GM19035 (cell line): ENCODE data around the gene KANSL3.
A peak's percentile ranks its signal among the peaks of the same experiment; 100 is the strongest.
"Not testable (repeated sequence)": the region's sequence is repeated elsewhere in the genome, so short reads cannot be mapped to it uniquely, and the experiment has no call there.

Source experiments
- ATAC-seq: cut with Tn5 transposase; IDR thresholded peaks from one replicate; pipeline ENCODE4 v1.9.1; 2021; ENCODE audit not compliant: unreplicated experiment

The KANSL3 gene

DNA sequence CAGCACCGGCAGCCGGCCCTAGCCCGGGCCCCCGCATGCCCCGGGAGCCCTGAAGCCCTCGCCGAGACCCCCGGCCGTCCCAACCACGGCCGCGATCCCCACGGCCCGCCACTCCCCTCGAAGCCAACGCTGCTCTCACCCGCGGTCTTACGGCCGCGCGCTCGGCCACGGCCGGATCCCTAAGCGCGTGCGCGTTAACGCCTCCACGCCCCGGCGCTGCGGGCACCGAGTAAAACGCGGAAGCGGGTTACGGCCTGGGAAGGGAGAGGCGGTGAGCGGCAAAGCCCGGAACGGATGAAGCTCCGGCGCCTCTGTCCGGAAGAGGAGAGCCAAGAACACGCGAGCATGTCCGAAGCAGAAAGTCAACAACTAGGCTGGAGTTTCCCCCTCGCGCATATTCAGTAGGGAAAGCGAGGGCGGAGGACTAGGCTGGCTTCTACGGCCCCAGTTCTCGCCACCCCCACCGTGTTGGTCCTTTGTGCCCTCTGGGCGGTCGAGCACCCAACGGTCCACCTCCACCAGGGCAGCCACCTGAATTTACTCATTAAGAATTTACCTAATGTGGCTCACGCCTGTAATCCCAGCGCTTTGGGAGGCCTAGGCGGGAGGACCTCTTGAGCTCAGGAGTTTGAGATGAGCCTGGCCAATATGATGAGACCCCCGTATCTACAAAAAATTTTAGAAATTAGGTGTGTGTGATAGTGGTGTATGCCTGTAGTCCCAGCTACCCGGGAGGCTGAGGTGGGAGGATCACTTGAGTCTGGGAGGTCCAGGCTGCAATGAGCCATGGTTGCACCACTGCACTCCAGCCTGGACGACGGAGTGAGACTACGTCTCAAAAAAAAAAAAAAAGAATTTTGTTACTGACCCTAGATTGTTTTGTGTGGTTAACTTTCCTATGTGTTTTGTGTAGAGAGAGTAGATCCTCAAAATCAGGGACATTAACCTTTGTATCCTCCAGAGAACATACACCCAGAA lies at the start of gene KANSL3:
Gene KANSL3 (minus strand): TSS at position 169 of the 978 bp plus-strand sequence. CDS start 1,177 bp downstream, outside the sequence.
- ATAC-seq = peak; percentile 79

GRCh38 chr2:96687266-96687665 lies 49.2 kb upstream of the KANSL3 start:
- ATAC-seq = no peak

- no peak for ATAC-seq
Observed at GRCh38 chr2:96685577-96686459, 47.7 kb upstream of the KANSL3 start.

DNA sequence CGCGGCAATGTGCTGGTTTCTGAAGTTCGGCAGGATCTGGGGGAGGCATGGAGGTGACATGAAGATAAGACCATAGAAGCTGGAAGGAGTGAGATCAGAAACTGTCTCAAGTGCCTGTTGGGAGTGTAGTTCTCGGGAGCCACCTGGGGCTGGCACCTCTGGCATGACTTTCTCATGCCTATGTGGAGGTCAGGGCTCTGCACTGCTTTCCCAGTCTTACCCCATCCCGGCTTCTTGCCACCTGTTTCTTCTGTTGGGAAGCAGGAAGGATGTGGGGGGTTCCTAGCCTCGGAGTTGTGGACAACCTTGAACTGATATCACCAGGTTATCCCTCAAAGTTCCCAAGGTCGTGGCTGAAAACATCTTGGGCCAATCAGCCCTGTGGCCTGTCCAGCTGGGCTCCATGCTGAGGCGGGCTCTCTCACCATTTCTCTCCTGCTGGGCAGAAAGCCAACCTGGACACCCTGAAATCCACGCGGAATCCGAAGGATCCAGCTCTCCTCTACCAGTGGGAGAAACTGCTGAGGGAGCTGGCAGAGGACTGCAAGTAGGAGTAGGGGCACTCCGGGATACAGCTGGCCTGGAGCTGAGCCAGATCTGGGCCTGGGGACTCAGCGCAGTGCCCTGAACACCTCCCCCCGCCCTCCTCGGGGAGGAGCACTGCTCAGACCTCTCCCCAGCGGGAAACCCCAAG lies 46.9 kb upstream of the KANSL3 start:
- ATAC-seq = no peak

DNA sequence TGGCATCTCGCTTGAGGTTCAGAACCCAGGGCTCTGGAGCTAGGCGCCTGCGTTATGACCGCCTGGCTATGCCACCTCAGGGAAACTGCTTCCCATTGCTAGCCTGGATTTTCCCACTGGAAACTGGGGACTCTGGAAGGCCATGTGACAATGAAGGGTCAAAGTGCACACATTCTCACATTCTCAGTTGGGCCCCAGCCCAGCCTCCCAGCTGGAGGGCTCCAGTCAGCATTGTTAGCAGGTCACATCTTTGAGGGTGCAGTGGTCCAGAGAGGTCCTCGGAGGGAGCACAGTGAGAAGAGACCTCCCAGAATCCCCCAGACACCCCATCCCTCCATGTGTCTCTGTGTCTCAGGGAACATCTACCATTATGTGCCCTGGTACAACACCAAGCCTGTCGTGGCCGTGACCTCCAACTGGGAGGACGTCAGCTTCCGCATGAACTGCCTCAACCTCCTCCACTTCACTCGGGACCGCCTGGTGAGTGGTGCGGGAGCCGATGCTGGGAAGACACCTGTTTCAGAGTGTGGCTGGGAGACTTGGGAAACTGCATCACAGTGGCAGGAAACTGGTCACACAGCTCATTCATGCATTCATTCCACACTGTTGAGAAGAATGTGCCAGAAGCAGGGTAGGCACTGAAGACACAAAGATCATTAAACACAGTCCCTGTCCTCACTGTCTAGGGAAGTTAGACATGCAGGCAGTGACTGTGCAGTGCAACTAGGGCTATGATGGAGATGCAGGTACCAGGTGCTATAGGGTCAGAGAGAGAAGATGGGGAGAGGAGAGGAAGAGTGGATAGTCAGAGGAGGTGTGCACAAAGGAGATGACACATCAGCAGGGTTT lies 46.1 kb upstream of the KANSL3 start:
- no peak for ATAC-seq

DNA sequence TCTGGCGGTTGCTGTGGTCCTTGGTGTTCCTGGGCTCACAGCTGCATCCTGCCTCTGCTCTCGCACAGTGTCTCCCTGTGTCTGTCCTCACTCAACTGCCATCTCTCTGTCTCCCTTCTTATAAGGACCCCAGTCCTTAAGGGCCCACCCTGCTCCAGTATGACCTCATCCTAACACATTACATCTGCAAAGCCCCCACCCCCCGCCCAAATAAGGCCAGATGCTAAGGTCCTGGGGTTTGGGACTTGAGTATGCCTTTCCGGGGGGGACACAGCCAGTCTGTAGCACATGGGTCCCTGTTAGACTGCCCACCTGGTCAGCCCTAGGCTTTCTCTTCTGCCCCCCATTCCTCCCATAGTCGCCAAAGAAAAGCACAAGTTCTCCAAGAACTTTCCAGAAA lies 45.2 kb upstream of the KANSL3 start:
- ATAC-seq = no peak

DNA sequence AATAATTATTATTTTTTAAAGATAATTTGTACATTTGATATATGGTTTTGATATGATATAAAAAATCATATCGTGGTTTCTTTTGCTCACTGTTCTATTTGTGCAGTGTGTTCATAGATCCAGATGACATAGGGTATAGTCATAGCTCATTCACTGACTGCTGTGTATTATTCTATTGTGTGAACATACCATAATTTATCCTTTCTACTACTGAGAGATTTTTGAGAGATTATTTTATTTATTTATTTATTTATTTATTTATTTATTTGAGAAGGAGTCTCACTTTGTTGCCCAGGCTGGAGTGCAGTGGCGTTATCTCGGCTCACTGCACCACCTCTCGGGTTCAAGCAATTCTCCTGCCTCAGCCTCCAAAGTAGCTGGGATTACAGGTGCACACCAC lies 43.4 kb upstream of the KANSL3 start:
- ATAC-seq = no peak

DNA sequence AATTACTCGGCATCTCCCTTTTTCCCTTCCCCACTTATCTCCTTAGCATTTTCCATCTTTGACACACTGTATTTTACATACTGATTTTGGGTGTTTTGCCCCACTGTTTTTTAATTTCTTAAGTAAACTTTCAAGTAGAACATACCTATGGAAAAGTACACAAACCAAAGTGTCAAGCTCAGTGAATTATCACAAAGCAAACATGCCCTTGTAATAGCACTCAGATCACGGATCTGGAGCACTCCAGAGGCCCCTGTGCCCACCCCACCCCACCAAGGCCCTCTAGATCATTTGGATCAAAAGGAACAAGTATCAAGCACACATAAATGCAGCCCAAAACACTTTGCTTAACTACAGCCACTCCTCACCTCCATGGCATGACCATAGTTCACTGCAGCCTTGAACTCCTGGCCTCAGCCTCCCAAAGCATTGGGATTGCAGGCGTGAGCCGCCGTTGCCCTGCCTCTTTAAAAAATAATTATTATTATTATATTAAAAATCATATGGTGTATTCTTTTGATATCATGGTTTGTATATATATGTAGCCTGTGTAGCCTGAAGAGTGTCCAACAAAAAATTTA lies 42.5 kb upstream of the KANSL3 start:
- no peak for ATAC-seq

DNA sequence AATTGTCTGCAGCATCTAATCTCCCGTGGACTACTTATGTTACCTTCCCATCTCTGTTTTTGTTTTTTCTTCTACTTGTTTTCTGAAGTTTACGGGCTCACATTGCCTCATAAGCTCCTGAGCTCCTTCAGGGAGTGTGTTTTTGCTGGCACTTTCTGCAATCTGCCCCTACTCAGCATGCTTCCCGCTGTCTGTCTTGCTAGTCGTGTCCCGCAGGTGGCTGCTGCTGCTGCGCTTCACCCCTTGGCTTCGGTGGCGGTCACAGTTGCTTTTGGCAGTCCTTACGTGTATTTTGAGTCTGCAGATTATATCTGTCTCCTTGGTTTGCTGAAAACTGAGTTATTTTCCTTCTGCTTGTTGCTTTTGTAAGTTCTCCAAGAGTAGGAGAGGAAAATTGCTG lies 41.7 kb upstream of the KANSL3 start:
- no peak for ATAC-seq

DNA sequence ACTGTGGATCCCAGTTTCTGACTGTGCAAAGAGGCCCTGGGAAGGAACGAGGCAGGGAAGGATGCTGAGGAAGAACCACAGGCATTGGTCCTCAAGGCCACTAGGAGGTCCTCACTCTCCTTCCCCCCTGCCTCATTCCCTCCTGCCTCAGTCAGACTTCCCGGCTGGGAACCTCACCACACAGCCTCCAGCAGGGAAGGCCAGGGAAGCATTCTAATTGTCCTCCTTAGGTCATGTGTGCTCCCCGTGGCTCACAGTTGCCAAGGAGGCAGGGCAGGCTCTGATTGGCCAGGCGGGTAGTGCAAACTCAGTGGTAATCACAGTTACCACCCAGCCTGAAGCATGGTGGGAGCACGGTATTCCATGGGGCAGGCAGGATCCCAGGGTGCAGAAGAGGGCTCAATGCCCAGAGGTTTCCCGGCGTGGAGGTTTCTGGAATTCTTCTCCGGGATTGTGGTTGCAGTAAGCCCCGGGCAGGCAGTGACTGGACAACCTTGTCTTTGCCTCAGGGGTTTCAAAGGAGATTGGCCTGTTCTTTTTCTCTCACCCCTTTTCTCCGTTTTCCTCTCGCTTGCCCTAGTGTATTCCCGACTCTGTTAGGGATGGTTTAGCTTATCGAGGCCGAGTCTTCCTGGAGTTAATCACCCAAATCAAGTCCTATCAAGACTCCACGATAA lies 31.6 kb upstream of the KANSL3 start:
- no peak for ATAC-seq

DNA sequence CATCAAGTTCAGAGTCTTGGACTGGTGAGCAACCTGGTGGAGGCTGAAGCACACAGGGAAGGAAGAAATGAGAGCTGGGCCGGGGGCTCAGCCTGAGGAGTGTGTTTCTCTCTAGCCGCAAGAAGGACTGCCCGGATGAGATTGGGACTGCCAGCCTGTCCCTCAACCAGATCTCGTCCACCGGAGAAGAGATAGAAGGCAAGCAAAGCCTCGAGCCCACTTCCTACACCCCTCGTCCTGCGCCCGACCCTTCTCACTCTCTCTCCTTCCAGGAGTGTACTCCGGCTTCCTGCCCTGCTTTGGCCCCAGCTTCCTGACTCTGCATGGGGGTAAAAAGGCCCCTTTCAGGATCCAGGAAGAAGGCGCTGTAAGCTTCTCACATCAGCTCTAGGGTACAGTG lies 30.7 kb upstream of the KANSL3 start:
- ATAC-seq = no peak

DNA sequence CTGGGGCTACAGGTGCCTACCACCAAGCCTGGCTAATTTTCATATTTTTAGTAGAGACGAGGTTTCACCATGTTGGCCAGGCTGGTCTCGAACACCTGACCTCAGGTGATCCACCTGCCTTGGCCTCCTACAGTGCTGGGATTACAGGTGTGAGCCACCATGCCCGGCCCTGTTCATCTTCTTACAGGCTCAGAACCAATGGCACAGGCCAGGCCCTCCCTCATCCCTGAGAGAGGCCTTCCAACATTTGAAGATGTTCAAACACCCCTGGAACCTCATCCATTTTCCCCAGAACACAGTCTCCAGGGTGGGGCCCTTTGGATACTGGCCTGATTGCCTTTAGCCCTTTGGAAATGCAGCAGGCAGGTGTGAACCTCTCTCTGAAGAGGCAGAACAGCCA lies 27.6 kb upstream of the KANSL3 start:
- ATAC-seq = not testable (repeated sequence)

GRCh38 chr2:96665083-96665569 lies 27.0 kb upstream of the KANSL3 start:
- no peak for ATAC-seq

GRCh38 chr2:96664366-96664925 lies 26.3 kb upstream of the KANSL3 start:
- no peak for ATAC-seq

GRCh38 chr2:96663829-96664228 lies 25.7 kb upstream of the KANSL3 start:
- no peak for ATAC-seq

- no peak for ATAC-seq
Observed at GRCh38 chr2:96663177-96663576, 25.1 kb upstream of the KANSL3 start.

GRCh38 chr2:96662360-96662759 lies 24.2 kb upstream of the KANSL3 start:
- ATAC-seq = no peak

GRCh38 chr2:96661324-96661723 lies 23.2 kb upstream of the KANSL3 start:
- no peak for ATAC-seq

- ATAC-seq = no peak
Observed at GRCh38 chr2:96656540-96656939, 18.4 kb upstream of the KANSL3 start.
